ENCODE measurements around the gene TCFL5.

- TF ChIP-seq FOXP2 (optimal IDR thresholded peaks at IDR 0.05; ENCODE audit: borderline replicate concordance, extremely low read depth, extremely low read length, insufficient read depth): no peak
- TF ChIP-seq POLR2AphosphoS5 (IDR thresholded peaks at IDR 0.05; ENCODE audit: low read depth, low read length): no peak
- no peak for TF ChIP-seq TAF1 (IDR thresholded peaks at IDR 0.05; ENCODE audit: borderline replicate concordance, insufficient read depth, low read length)
- TF ChIP-seq, protein P1, sequence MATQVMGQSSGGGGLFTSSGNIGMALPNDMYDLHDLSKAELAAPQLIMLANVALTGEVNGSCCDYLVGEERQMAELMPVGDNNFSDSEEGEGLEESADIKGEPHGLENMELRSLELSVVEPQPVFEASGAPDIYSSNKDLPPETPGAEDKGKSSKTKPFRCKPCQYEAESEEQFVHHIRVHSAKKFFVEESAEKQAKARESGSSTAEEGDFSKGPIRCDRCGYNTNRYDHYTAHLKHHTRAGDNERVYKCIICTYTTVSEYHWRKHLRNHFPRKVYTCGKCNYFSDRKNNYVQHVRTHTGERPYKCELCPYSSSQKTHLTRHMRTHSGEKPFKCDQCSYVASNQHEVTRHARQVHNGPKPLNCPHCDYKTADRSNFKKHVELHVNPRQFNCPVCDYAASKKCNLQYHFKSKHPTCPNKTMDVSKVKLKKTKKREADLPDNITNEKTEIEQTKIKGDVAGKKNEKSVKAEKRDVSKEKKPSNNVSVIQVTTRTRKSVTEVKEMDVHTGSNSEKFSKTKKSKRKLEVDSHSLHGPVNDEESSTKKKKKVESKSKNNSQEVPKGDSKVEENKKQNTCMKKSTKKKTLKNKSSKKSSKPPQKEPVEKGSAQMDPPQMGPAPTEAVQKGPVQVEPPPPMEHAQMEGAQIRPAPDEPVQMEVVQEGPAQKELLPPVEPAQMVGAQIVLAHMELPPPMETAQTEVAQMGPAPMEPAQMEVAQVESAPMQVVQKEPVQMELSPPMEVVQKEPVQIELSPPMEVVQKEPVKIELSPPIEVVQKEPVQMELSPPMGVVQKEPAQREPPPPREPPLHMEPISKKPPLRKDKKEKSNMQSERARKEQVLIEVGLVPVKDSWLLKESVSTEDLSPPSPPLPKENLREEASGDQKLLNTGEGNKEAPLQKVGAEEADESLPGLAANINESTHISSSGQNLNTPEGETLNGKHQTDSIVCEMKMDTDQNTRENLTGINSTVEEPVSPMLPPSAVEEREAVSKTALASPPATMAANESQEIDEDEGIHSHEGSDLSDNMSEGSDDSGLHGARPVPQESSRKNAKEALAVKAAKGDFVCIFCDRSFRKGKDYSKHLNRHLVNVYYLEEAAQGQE (IDR thresholded peaks at IDR 0.05; ENCODE audit: insufficient read depth in 1 of 2, low read depth in 2 of 2, low read length in 2 of 2): no peak
These were observed 53.3 kb downstream of the TCFL5 start for GRCh38 chr20:62808211-62808865.

Data from PFSK-1 (cell line).